NT2/D1 (cell line): ENCODE results near the gene CKLF.

Experiments used
- DNase-seq: peaks from one replicate; pipeline ENCODE4 v3.0.0-alpha.2; 2011; ENCODE audit warnings: low read depth, low spot score
- H3K27me3 ChIP-seq: 2 replicates; pipeline ENCODE4 v1.6.0; 2011; ENCODE audit warnings: mild to moderate bottlenecking; ENCODE audit not compliant: insufficient read length, insufficient read depth
- H3K36me3 ChIP-seq: 2 replicates; pipeline ENCODE4 v1.6.1; 2011; ENCODE audit warnings: mild to moderate bottlenecking, low read length, mixed read lengths; ENCODE audit not compliant: insufficient read depth, insufficient read length
- H3K4me1 ChIP-seq: 2 replicates; pipeline ENCODE4 v1.5.1; 2011; ENCODE audit not compliant: insufficient read depth, insufficient read length
- H3K4me3 ChIP-seq: 2 replicates; pipeline ENCODE4 v1.5.1; 2011; ENCODE audit warnings: low read depth; ENCODE audit not compliant: insufficient read length
- H3K9ac ChIP-seq: 2 replicates; pipeline ENCODE4 v1.6.0; 2011; ENCODE audit warnings: low read depth; ENCODE audit not compliant: insufficient read length
- H3K9me3 ChIP-seq: 2 replicates; pipeline ENCODE4 v1.5.1; 2011; ENCODE audit warnings: mild to moderate bottlenecking, low read length; ENCODE audit not compliant: insufficient read depth
- SUZ12 ChIP-seq: IDR thresholded peaks from 2 replicates; pipeline ENCODE4 v1.6.1; 2011; ENCODE audit not compliant: insufficient read length, insufficient read depth; ENCODE audit errors: extremely low read depth
- YY1 ChIP-seq: IDR thresholded peaks from 2 replicates; pipeline ENCODE4 v1.6.1; 2011; ENCODE audit not compliant: insufficient read length, insufficient read depth
- ZNF274 ChIP-seq: IDR thresholded peaks from 2 replicates; pipeline ENCODE4 v1.6.1; 2011; ENCODE audit warnings: mild to moderate bottlenecking, low read depth, low read length

CKLF gene, protein sequence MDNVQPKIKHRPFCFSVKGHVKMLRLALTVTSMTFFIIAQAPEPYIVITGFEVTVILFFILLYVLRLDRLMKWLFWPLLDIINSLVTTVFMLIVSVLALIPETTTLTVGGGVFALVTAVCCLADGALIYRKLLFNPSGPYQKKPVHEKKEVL

GRCh38 chr16:66552286-66553177, at the start of gene CKLF:
Gene CKLF (plus strand): TSS chr16:66552576. CDS start chr16:66552716, 140 bp downstream.
- H3K4me3 ChIP-seq = no peak within 1 kb of the TSS

GRCh38 chr16:66503030-66503429, 49.3 kb upstream of the CKLF start:
- no peak for DNase-seq
- no peak for TF ChIP-seq YY1
- no peak for TF ChIP-seq ZNF274
- no peak for TF ChIP-seq SUZ12
- no peaks in the 10 kb centered on the region for H3K9me3 ChIP-seq
- no peaks in the 10 kb centered on the region for H3K4me1 ChIP-seq
- H3K9ac ChIP-seq = no peak overlapping the region
- no peaks in the 10 kb centered on the region for H3K27me3 ChIP-seq
- H3K36me3 ChIP-seq = no peaks in the 10 kb centered on the region
- no peak overlapping the region for H3K4me3 ChIP-seq

More at GRCh38 chr16:66552286-66553177, at the start of gene CKLF:
- no peak for TF ChIP-seq YY1
- TF ChIP-seq SUZ12 = no peak
- no peak for TF ChIP-seq ZNF274
- H3K36me3 ChIP-seq = no peaks in the 10 kb centered on the region
- H3K9ac ChIP-seq = no peak within 1 kb of the TSS
- no peaks in the 10 kb centered on the region for H3K4me1 ChIP-seq
- peaks cover 5% of the 10 kb centered on the region; the same call in 1 of the 2 replicates for H3K9me3 ChIP-seq
- peaks cover 4% of the 10 kb centered on the region for H3K27me3 ChIP-seq
- DNase-seq = no peak

DNA sequence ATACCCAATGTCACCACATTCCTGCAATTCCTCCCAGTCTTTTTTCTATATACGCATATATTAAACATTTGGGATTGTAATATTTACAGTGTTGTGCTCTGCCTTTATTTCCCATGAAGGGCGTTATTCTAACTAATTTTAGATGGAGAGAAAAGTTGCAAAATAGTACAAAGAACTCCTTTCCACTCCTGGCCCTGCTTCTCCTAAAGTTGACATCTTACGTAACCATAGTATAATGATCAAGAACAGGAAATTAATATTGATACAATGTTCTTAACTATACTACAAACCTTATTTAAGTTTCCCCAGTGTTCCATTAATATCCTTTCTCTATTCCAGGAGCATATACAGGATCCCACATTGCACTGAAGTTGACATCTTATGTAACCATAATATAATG, 48.8 kb upstream of the CKLF start:
- Histone ChIP-seq H3K36me3 (no peaks in the 10 kb centered on the region), H3K9me3 (no peaks in the 10 kb centered on the region), H3K27me3 (no peaks in the 10 kb centered on the region), H3K9ac (no peak overlapping the region), H3K4me1 (no peaks in the 10 kb centered on the region), H3K4me3 (no peak overlapping the region)
- TF ChIP-seq ZNF274 = no peak
- TF ChIP-seq SUZ12 = no peak
- no peak for TF ChIP-seq YY1
- no peak for DNase-seq

DNA sequence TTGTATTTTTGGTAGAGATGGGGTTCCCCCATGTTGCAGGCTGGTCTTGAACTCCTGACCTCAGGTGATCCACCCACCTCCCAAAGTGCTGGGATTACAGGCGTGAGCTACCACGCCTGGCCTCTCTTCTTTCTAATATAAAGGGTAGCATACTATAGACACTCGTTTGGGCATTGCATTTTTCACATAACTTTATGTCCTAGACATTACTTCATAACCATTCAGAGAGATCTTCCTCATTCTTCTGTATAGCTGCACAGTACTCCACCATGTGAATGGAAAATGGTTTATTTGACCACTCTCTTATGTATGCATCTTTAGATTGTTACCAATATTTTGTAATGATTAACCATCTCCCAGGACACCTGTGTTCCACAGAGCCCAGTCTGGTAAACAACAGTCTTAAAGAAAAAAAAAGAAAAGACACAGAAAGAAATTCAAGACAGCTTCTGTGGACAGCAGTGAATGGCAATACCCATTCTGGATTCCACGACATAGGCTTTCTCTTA, 44.6 kb upstream of the CKLF start:
- Histone ChIP-seq H3K9me3 (no peaks in the 10 kb centered on the region), H3K4me1 (peaks cover 22% of the 10 kb centered on the region), H3K36me3 (no peaks in the 10 kb centered on the region), H3K4me3 (no peak overlapping the region), H3K27me3 (no peaks in the 10 kb centered on the region), H3K9ac (no peak overlapping the region)
- DNase-seq = no peak
- no peak for TF ChIP-seq YY1
- no peak for TF ChIP-seq ZNF274

DNA sequence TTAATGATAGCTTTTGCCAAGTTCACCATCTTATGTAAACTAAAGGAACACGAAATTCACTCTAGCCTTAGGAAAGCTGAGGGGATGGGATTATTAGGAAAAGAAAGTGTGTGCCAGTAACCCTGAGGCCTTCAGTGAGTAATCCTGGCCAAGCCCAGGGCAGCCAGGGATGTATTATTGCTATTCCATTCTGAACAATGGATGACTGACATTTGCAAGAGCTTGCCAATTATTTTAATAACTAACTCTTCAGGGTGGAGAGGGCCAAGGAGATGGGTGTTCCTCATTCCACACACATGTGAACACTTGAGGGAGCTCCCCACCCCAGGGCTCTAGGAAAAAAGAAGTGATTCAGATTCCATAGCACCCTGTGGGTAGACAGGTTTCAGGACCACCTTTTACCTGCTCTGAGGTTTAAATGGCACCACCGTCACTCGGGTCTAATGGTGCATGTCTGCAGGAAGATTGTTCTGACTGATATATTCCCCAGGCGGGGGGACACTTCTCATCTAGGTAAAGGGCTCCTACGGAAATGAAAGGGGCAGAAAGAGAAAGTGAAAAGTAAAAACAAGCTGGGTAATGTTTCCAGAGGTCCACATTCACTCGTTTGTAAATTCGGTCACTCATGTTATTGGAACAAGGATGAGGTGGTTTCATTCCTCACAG, 44.0 kb upstream of the CKLF start:
- H3K4me1 ChIP-seq = peaks cover 27% of the 10 kb centered on the region
- no peak overlapping the region for H3K4me3 ChIP-seq

DNA sequence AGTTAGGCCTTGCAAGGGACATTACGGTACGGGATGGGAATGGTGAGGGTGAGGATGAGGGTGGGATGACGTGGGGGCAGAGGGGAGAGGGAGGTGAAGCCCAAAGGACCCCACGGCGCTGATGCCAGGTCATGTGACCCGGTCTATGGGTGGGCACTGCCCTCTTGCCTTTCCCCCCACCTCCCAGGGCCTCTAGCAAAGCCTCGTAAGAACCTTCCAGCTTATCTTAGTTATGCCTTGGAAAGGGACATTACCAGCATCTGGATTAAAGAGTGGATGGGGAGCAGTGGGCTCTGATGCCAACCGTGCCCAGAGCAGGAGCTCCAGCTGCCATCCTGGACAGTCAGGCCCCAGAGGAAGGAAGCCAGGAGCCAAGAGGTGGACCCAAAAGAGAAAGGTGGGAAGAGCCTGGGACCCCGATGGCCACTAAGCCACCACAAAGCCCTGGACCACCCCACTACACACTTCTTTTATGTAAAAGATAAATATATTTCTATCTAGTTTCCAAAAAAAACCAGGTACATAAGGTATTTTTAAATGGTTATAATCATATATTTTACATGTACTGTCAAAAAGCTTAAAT, 43.4 kb upstream of the CKLF start:
- Histone ChIP-seq H3K36me3 (no peaks in the 10 kb centered on the region), H3K4me1 (peaks cover 31% of the 10 kb centered on the region), H3K27me3 (no peaks in the 10 kb centered on the region), H3K9ac (no peak overlapping the region), H3K9me3 (peaks cover 4% of the 10 kb centered on the region; the same call in 1 of the 2 replicates), H3K4me3 (no peak overlapping the region)
- no peak for DNase-seq
- TF ChIP-seq SUZ12 (no peak), ZNF274 (no peak), YY1 (no peak)

More for the DNA sequence above, 44.0 kb upstream of the CKLF start:
- Histone ChIP-seq H3K9ac (no peak overlapping the region), H3K36me3 (no peaks in the 10 kb centered on the region), H3K27me3 (no peaks in the 10 kb centered on the region), H3K9me3 (no peaks in the 10 kb centered on the region)
- no peak for DNase-seq
- no peak for TF ChIP-seq ZNF274
- no peak for TF ChIP-seq YY1
- TF ChIP-seq SUZ12 = no peak

DNA sequence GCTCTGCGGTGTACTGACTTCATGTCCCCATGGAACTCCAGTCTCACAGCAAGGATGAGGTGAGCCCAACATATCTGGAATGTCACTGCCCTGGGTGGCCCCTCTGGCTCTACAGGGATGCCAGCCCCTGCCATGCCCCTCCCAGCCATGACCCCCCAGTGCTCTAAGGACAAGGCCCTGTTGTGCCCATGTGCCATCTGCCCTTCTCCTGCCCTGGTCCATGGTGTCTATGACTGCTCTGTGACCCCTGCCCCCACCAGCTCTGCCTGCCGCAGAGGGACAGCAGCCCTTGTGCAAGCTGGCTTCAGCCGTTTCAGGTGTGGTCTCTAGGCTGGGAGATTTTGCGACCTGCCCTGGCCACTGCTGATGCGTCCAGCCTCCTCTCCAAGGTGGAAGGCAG, 42.8 kb upstream of the CKLF start:
- H3K9ac ChIP-seq = no peak overlapping the region
- peaks cover 4% of the 10 kb centered on the region; the same call in 1 of the 2 replicates for H3K9me3 ChIP-seq
- no peak for DNase-seq
- no peaks in the 10 kb centered on the region for H3K27me3 ChIP-seq
- no peak overlapping the region for H3K4me3 ChIP-seq
- TF ChIP-seq SUZ12 (no peak), ZNF274 (no peak), YY1 (no peak)
- no peaks in the 10 kb centered on the region for H3K36me3 ChIP-seq
- peaks cover 31% of the 10 kb centered on the region for H3K4me1 ChIP-seq
